ENCODE results near the gene DOK3. TPM values are rescaled to one million over a fixed set of nuclear protein-coding genes. Genes with fewer than 3 reads are reported as not detected.

The DOK3 gene
- total RNA-seq, 1 donor = 0.99 TPM

GRCh38 chr5:177493795-177494345 lies 15.8 kb downstream of the DOK3 start:
- peak; percentile 18 for DNase-seq (ENCODE audit: low read depth)
- peak overlapping the region; percentile 44 for H3K4me3 ChIP-seq (ENCODE audit: low read depth, low read length)
- no peak for TF ChIP-seq CTCF (IDR thresholded peaks at IDR 0.05; ENCODE audit: insufficient read depth, low read length)

- DNase-seq (ENCODE audit: low read depth) = no peak
- no peak overlapping the region for H3K4me3 ChIP-seq (ENCODE audit: low read depth, low read length)
- TF ChIP-seq CTCF (IDR thresholded peaks at IDR 0.05; ENCODE audit: insufficient read depth, low read length) = no peak
Measured at GRCh38 chr5:177492841-177493240, 16.8 kb downstream of the DOK3 start.

- no peak for TF ChIP-seq CTCF (IDR thresholded peaks at IDR 0.05; ENCODE audit: insufficient read depth, low read length)
- no peak overlapping the region for H3K4me3 ChIP-seq (ENCODE audit: low read depth, low read length)
- no peak for DNase-seq (ENCODE audit: low read depth)
Measured at GRCh38 chr5:177491983-177492746, 17.5 kb downstream of the DOK3 start.

GRCh38 chr5:177491429-177491945 lies 18.1 kb downstream of the DOK3 start:
- peak; percentile 28 for DNase-seq (ENCODE audit: low read depth)
- peak; percentile 56 for TF ChIP-seq CTCF (IDR thresholded peaks at IDR 0.05; ENCODE audit: insufficient read depth, low read length)
- H3K4me3 ChIP-seq (ENCODE audit: low read depth, low read length) = no peak overlapping the region

- DNase-seq (ENCODE audit: low read depth) = no peak
- no peak overlapping the region for H3K4me3 ChIP-seq (ENCODE audit: low read depth, low read length)
- TF ChIP-seq CTCF (IDR thresholded peaks at IDR 0.05; ENCODE audit: insufficient read depth, low read length) = no peak
Measured at GRCh38 chr5:177490992-177491391, 18.6 kb downstream of the DOK3 start.

GRCh38 chr5:177490311-177490991 lies 19.2 kb downstream of the DOK3 start:
- no peak for DNase-seq (ENCODE audit: low read depth)
- no peak for TF ChIP-seq CTCF (IDR thresholded peaks at IDR 0.05; ENCODE audit: insufficient read depth, low read length)
- H3K4me3 ChIP-seq (ENCODE audit: low read depth, low read length) = no peak overlapping the region
